Germinal center (tissue), 1 donor: ENCODE results near the gene CRYZL1.
"Not testable (repeated sequence)": the region's sequence is repeated elsewhere in the genome, so short reads cannot be mapped to it uniquely, and the experiment has no call there.

Source experiments
- DNase-seq: peaks from one replicate; pipeline ENCODE4 v3.0.0; 2012; ENCODE audit warnings: mixed read lengths, low spot score

CRYZL1 gene

DNA sequence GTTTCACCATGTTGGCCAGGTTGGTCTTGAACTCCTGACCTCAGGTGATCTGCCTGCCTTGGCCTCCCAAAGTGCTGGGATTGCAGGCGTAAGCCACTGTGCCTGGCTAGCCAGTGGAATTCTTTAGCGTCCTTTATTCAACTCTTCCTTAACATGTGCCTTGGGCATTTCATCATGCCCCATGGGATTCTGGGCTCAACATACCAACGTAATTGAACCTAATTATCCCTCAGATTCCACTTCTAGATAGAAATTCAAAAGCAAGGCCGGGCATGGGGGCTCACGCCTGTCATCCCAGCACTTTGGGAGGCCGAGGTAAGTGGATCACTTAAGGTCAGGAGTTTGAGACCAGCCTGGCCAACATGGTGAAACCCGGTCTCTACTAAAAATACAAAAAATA is 15.4 kb downstream of the CRYZL1 start:
- not testable (repeated sequence) for DNase-seq

DNA sequence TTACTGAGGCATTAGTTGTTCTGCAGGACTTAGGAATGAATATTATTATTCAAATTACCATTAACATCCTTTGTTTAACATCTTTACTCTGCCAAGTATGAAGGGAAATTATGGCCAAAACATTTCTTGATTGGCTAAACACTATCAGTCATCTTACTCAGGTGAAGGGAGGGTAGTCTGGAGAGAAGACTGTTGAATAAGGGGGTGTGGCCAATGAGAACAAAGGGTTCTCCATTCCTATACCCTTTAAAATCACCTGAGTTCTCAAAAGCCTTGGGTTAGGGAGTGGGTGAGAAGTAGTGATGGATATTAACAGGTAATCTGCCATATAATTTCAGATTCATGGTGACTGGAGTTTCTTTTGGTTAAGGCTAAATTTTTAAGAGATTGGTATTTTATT is 19.3 kb downstream of the CRYZL1 start:
- DNase-seq: no peak

DNA sequence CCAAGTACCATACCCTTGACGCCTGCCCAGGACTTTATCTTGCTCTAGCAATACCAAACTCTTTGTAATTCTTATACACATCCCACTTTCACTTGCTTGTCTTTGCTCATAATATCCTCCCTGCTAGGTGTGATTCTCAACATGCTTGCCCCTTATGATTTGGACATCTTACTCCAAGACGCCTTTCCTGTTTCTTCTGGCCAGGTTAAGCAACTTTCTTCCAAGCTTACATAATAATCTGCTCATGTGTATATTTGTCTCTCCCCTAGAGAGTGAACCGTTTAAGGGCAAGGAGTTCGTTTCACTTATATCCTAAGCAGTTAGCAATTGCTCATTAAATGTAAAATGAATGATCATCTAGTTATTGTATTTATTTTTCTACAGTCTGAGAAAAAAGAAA is 21.8 kb downstream of the CRYZL1 start:
- no peak for DNase-seq

GRCh38 chr21:33618407-33618806 is 23.1 kb downstream of the CRYZL1 start:
- no peak for DNase-seq

- not testable (repeated sequence) for DNase-seq
Measured at GRCh38 chr21:33617565-33617964, 24.0 kb downstream of the CRYZL1 start.

GRCh38 chr21:33611006-33611744 is 30.4 kb downstream of the CRYZL1 start:
- DNase-seq: no peak

DNA sequence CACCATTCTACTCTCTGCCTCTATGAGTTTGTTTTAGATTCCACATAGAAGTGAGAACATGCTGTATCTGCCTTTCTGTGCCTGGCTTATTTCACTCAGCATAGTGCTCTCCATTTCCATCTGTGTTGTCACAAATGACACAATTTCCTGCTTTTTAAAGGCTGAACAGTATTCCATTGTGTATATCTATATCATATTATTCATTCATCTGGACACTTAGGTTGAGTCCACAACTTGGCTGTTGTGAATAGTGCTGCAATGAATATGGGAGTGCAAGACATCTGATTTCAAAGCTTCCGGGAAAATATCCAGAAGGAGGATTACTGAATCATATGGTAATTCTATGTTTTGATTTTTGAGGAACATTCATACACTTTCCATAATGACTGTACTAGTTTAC is 33.0 kb downstream of the CRYZL1 start:
- DNase-seq: no peak

DNA sequence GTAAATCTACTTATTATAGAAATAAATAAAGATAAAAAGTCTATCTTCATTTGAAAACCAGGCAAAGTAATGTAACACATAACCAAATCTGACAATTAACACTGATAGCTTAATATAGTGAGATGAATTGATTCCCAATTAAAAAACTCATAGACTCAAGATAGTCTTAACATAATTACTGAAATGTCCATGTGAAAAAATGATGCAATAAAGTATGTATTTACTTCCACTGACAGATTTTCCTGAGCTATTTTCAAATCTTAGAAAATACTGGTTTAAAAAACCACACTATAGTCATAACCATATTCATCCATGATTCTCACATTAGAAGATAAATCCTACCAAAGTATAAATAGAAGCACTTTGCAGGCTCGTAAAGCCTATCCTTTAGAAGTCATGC is 43.5 kb downstream of the CRYZL1 start:
- no peak for DNase-seq

GRCh38 chr21:33588485-33589335 is 52.8 kb downstream of the CRYZL1 start, which contains the start of gene DONSON:
TSS of gene DONSON (minus strand) at chr21:33588684. CDS start at chr21:33588641, 43 bp downstream.
- DNase-seq: peak; percentile 97

DNA sequence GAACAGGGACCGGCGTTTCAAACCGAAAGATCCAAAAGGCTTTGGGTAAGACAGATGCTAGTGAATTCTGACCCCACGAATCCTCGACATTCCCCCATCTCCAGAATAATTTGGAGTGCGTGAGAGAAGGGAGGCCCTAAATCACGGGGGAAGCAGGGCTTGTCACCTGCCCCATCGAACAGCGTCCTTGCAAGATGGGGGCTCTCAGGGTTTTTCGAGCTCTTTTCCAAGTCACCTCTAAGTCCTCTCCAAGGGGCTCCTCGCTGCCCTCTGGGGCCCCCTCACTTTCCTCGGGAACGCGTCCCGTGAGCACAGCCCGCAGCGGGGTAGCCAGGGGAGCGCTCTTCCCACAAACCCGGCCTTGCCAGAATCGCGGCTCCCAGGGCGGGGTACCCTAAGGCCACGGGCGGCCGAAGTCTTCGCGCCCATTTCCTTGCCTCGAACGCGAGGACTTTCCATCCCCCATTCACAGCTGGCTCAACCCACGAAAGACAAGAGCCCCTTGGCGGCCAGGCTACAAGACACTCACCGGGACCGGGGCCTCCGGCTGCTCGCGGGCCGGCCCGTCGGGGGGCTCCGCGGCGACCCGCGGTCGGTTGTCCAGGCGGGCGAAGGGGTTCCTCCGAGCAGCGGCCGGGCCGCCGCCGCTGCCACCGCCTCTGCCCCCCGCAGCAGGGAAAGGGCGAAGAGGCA is 53.6 kb downstream of the CRYZL1 start:
- DNase-seq: peak; percentile 36

DNA sequence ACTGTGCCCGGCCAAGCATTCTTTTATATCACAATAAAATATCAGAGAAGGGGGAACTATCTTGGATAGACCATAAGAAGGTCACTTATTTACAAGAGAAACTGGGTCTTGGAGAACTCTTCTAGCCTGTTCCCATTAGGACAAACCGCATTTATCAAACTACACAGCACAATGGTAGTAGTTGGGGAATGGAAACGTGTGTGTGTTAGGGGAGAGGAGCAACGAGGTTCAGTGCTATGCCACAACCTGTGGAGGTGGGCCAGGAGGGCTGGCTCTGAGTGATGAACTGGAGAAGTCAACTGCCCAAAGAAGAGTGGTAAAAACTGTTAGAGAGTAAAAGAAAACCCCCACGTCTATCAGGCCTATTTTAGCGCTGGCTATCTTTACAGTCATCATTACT is 54.6 kb downstream of the CRYZL1 start:
- DNase-seq: no peak

DNA sequence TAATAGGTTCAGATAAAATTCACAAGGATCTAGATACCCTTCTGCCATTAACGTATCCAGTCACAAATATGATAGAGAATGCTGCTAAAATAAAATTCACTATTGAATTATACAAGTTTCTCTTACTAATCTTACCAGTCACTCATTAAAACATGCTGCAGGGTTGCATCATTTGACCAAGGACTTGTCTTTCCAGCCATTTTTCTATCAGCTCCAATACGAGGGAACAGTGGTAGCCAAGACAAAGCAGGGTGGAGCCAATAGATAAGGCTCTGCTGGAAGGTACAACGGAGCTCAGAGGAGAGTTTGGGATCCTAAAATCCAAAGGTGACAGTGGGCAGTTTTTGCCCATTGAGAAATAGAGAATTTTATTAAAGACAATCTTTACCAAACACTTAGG is 57.1 kb downstream of the CRYZL1 start:
- DNase-seq: no peak

- DNase-seq: no peak
Measured at GRCh38 chr21:33578959-33579542, 62.5 kb downstream of the CRYZL1 start.

- no peak for DNase-seq
Measured at GRCh38 chr21:33578214-33578613, 63.3 kb downstream of the CRYZL1 start.

DNA sequence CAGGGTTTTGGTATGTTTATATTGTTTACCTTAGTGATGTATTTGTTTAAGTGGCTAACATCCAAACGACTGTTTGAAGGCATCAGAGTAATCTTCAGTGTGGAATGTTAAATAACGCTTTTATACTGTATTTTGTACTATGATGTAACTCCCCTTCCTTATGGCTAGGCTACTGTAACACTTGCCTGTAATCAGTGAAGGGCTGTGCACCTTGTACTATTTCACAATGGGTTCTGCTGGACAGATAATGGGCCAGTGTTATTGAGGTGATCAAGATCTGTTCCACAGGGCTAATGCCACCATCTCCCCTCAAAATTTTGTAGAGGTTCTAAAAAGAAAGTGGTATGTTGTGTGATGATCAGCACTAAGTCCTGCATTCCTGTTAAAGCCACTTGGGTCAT is 64.8 kb downstream of the CRYZL1 start:
- not testable (repeated sequence) for DNase-seq

GRCh38 chr21:33572350-33572749 is 69.2 kb downstream of the CRYZL1 start:
- DNase-seq: no peak

DNA sequence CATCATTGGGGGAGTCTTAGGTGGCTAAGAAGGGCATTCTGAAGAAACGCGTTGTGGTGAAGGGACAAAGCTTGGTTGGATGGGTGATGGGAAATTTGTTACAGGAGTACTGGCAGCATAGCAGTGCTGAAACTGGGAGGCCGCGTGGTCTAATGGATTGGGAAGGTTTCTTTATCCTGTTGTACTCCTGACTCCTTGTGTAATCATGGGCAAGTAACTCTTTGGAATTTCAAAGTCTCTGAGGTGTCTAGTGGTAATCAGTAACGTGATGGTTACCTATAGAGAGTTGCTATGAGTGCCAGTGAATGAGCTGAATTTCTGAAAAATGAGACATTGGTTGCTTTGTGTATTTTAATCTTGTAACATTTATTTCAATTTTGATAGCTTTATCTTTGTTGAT is 71.5 kb downstream of the CRYZL1 start:
- DNase-seq: no peak

- no peak for DNase-seq
Measured at GRCh38 chr21:33568448-33568847, 73.1 kb downstream of the CRYZL1 start.

GRCh38 chr21:33567914-33568313 is 73.6 kb downstream of the CRYZL1 start:
- no peak for DNase-seq

DNA sequence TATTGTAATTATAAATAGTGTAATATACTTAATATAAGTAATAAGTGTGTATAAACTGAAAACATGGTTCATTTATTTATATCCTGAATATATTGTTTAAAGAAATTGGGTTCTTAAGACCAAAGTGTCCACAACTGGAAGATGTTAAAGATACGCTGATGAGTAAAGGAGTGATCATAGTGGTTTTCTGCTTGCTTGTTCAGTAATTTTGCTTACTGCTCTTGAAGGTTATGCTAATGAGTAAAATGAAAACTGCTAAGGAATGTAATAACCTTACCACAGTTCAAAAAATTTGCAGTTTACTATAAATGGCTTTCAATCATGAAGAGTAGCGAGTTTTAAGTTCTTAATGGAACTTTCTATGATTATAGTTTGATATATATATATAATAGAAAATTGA is 75.0 kb downstream of the CRYZL1 start:
- no peak for DNase-seq

DNA sequence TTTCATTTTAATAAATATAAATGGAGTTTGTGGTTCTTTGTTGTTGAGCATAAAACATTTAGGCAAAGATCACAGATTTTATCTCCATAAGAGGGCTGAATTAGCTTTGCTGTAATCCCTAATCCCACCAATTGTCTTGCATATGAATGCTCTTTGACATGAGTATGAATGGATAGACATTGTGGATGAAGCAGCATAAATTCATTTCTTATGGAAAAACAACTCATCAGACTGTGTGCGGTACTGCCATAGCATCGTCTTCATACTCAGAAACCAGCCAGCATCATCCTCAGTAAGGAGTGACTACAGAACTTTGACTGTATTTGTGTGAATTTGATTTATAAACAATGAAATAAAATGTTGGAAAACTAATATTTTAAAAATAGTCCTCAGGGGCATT is 79.2 kb downstream of the CRYZL1 start:
- no peak for DNase-seq

- DNase-seq: no peak
Measured at GRCh38 chr21:33561373-33561772, 80.2 kb downstream of the CRYZL1 start.
